Transverse colon (tissue), 4 donors: Measurements from ENCODE around the gene EIF1AD.

Experiments
- EP300 ChIP-seq: sonication (generic); formaldehyde crosslinking; IDR thresholded peaks from one replicate; pipeline ENCODE4 v1.6.1; 2017; ENCODE audit warnings: antibody characterized with exemption, low read depth
- POLR2A ChIP-seq: fragments of 450-650 bp; IDR thresholded peaks from one replicate; pipeline ENCODE4 v1.6.1; 2016; ENCODE audit warnings: antibody characterized with exemption, mild to moderate bottlenecking, moderate library complexity
- POLR2AphosphoS5 ChIP-seq, 3 donors: sonication (generic); formaldehyde crosslinking; IDR thresholded peaks; one replicate each; pipeline ENCODE4 v1.6.1; 2016; ENCODE audit warnings: antibody characterized with exemption in 3 of 3
- TF ChIP-seq, protein P1 (sequence below), 5 experiments: fragments of 200-600 bp in 3 of 5; fragments of 450-650 bp in 2 of 5; sonication (generic) in 3 of 5; IDR thresholded peaks; 1 replicate in 2 of 5; 2 replicates in 3 of 5; pipeline ENCODE4 v1.5.1; 2016 to 2017; ENCODE audit warnings: antibody characterized with exemption in 5 of 5, inconsistent platforms in 3 of 5, mild to moderate bottlenecking in 2 of 5, moderate library complexity in 1 of 5

DNA sequence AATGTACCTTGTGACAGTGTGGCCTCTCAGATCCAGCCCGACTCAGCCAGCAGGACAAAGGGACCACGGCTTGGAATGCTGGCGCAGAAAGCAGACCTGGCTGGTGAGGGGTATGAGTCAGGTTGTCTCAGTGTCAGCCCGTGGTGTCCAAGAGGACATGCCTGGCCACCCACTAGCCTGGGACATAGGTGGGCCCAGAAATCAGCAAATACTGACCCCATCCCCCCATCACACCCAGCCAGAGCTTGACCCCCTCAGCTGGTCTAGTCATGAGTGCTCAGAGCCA is 4.9 kb upstream of the EIF1AD start:
- TF ChIP-seq POLR2A, result no peak
- TF ChIP-seq, protein P1, sequence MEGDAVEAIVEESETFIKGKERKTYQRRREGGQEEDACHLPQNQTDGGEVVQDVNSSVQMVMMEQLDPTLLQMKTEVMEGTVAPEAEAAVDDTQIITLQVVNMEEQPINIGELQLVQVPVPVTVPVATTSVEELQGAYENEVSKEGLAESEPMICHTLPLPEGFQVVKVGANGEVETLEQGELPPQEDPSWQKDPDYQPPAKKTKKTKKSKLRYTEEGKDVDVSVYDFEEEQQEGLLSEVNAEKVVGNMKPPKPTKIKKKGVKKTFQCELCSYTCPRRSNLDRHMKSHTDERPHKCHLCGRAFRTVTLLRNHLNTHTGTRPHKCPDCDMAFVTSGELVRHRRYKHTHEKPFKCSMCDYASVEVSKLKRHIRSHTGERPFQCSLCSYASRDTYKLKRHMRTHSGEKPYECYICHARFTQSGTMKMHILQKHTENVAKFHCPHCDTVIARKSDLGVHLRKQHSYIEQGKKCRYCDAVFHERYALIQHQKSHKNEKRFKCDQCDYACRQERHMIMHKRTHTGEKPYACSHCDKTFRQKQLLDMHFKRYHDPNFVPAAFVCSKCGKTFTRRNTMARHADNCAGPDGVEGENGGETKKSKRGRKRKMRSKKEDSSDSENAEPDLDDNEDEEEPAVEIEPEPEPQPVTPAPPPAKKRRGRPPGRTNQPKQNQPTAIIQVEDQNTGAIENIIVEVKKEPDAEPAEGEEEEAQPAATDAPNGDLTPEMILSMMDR (IDR thresholded peaks at IDR 0.05), result no peak
- no peak for TF ChIP-seq EP300
- TF ChIP-seq POLR2AphosphoS5 (IDR thresholded peaks at IDR 0.05), result no peak
